ENCODE measurements around the gene PLA2G4D.

Gene PLA2G4D

DNA sequence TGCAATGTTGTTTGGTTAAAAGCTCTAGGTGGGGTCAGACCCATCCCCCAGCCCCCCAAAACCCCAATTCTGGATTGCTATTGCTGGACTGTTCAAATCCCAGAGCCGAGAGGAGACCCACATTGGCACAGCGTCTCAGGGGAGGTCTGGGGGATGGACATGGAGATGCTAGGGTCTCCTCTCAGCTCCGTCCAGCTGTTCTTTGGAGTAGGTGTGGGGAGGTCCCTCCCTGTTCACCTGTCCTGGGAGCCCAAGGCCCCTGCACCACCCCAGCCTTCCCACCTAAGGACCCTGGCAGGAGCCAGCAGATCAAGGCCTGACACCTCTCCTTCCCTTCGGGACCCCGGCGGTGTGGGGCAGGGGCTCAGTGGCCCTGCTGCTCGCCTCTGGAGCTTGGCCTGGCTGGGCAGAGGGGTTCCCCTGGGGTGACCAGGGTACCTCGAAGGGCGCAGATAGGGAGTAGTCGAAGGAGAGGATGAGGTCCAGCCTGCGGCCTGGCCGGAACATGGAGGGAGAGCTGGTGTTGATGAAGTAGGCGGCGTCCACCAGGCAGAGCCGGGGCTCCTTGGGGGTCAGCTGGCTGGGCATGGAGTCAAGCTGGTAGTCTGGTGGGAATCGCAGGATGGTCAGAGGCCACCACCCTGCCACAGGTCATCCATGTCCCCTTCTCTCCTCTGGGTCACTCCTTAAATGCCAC is 23.9 kb downstream of the PLA2G4D start:
- Histone ChIP-seq H3K27ac (ENCODE audit: low read length) (no peak overlapping the region), H3K79me2 (ENCODE audit: low read length) (no peaks in the 10 kb centered on the region), H3K9me3 (replicated peaks; ENCODE audit: insufficient read depth, low read length) (no peaks in the 10 kb centered on the region), H3K9me2 (replicated peaks; ENCODE audit: insufficient read depth, low read length) (no peaks in the 10 kb centered on the region), H3K27me3 (replicated peaks; ENCODE audit: insufficient read depth, low read length) (no peaks in the 10 kb centered on the region), H3K4me1 (ENCODE audit: low read length) (peaks cover 3% of the 10 kb centered on the region; the same call in 1 of the 2 replicates), H3K36me3 (replicated peaks; ENCODE audit: insufficient read depth, low read length) (no peaks in the 10 kb centered on the region), H3K9ac (ENCODE audit: low read length) (no peak overlapping the region), H4K20me1 (ENCODE audit: insufficient read depth, low read length) (no peaks in the 10 kb centered on the region), H3F3A (ENCODE audit: insufficient read depth, low read length) (no peaks in the 10 kb centered on the region), H3K4me2 (ENCODE audit: low read depth, low read length) (no peak overlapping the region), H3K4me3 (ENCODE audit: low read length) (no peak overlapping the region), H2AFZ (ENCODE audit: low read length) (no peak overlapping the region)
- no peak for DNase-seq
- no peak for TF ChIP-seq EZH2 (optimal IDR thresholded peaks at IDR 0.05; ENCODE audit: low read depth, low read length)
- TF ChIP-seq, protein P1, sequence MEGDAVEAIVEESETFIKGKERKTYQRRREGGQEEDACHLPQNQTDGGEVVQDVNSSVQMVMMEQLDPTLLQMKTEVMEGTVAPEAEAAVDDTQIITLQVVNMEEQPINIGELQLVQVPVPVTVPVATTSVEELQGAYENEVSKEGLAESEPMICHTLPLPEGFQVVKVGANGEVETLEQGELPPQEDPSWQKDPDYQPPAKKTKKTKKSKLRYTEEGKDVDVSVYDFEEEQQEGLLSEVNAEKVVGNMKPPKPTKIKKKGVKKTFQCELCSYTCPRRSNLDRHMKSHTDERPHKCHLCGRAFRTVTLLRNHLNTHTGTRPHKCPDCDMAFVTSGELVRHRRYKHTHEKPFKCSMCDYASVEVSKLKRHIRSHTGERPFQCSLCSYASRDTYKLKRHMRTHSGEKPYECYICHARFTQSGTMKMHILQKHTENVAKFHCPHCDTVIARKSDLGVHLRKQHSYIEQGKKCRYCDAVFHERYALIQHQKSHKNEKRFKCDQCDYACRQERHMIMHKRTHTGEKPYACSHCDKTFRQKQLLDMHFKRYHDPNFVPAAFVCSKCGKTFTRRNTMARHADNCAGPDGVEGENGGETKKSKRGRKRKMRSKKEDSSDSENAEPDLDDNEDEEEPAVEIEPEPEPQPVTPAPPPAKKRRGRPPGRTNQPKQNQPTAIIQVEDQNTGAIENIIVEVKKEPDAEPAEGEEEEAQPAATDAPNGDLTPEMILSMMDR (IDR thresholded peaks at IDR 0.05; ENCODE audit: low read length): no peak
- TF ChIP-seq EZH2phosphoT487 (IDR thresholded peaks at IDR 0.05; ENCODE audit: low read length): no peak

DNA sequence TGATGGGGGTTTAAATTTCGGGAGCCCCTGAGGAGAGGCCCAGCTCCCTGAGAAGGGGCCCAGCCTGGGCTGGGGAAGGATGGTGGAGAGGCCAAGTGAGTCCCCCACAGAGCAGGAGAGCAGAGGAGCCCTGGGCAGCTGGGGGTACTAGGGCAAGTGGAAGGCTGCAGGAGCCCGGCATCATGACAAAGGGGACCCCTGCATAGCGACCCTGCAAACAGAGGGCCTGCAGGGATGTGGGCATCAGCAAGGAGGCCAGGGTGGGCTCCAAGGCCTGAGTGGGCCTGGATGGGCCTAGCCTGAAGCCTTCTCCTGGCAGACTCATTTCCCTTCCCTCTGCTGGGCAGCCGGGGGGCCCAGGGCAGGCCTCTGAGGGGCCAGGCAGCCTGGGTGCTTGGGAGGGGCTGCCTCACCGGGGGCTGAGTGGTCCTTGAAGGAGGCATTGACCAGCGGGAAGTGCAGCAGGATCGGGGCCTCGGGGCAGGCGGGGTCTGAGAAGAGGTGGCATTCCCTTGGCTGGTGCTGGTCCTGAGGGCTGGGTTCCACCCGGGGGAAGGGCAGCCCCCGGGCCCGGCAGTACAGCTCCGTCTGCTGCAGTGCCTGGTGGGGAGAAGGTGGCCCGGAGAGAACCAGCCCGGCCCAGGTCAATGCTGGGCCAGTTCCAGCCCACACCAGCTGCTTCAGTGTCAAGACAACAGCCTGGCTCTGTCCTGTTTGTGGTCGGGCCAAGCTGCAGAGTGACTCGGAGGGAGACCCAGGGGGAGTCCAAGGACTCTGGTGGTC is 24.7 kb downstream of the PLA2G4D start:
- Histone ChIP-seq H3K4me2 (ENCODE audit: low read depth, low read length) (no peak overlapping the region), H3K27ac (ENCODE audit: low read length) (no peak overlapping the region), H4K20me1 (ENCODE audit: insufficient read depth, low read length) (no peaks in the 10 kb centered on the region), H3K9me2 (replicated peaks; ENCODE audit: insufficient read depth, low read length) (no peaks in the 10 kb centered on the region), H3F3A (ENCODE audit: insufficient read depth, low read length) (no peaks in the 10 kb centered on the region), H2AFZ (ENCODE audit: low read length) (no peak overlapping the region), H3K4me3 (ENCODE audit: low read length) (no peak overlapping the region), H3K4me1 (ENCODE audit: low read length) (peaks cover 3% of the 10 kb centered on the region; the same call in 1 of the 2 replicates), H3K27me3 (replicated peaks; ENCODE audit: insufficient read depth, low read length) (no peaks in the 10 kb centered on the region), H3K9me3 (replicated peaks; ENCODE audit: insufficient read depth, low read length) (no peaks in the 10 kb centered on the region), H3K36me3 (replicated peaks; ENCODE audit: insufficient read depth, low read length) (no peaks in the 10 kb centered on the region), H3K79me2 (ENCODE audit: low read length) (no peaks in the 10 kb centered on the region), H3K9ac (ENCODE audit: low read length) (no peak overlapping the region)
- DNase-seq: no peak
- TF ChIP-seq EZH2phosphoT487 (IDR thresholded peaks at IDR 0.05; ENCODE audit: low read length) (no peak), EZH2 (optimal IDR thresholded peaks at IDR 0.05; ENCODE audit: low read depth, low read length) (no peak)
- TF ChIP-seq, protein P1 (IDR thresholded peaks at IDR 0.05; ENCODE audit: low read length): no peak

DNA sequence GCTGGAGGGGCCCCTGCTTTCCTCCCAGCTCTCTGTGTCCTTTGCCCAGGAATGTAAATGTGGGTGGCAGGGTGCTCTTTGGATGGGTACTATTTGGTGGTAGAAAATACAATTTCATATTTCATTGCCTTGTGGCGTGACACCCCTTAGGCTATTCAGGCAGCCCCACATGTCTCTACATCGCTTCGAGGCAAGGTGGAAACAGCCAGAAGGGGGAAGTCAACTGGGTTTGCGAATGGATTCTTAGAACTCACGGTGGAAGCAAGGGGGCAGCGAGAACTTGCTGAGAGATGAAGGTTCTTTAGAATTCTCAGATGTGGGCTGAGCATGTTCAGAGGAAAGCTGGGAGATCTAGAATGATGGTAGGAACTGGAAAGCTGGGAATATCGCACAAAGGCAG is 25.3 kb downstream of the PLA2G4D start:
- no peak overlapping the region for H3K27ac ChIP-seq (ENCODE audit: low read length)
- H3K4me3 ChIP-seq (ENCODE audit: low read length): no peak overlapping the region
- no peak overlapping the region for H3K9ac ChIP-seq (ENCODE audit: low read length)
- H2AFZ ChIP-seq (ENCODE audit: low read length): no peak overlapping the region
- no peaks in the 10 kb centered on the region for H3K9me3 ChIP-seq (replicated peaks; ENCODE audit: insufficient read depth, low read length)
- no peaks in the 10 kb centered on the region for H3K79me2 ChIP-seq (ENCODE audit: low read length)
- H4K20me1 ChIP-seq (ENCODE audit: insufficient read depth, low read length): no peaks in the 10 kb centered on the region
- no peak for DNase-seq
- H3K4me2 ChIP-seq (ENCODE audit: low read depth, low read length): no peak overlapping the region
- peaks cover 3% of the 10 kb centered on the region; the same call in 1 of the 2 replicates for H3K4me1 ChIP-seq (ENCODE audit: low read length)
- TF ChIP-seq, protein P1 (IDR thresholded peaks at IDR 0.05; ENCODE audit: low read length): no peak
- no peaks in the 10 kb centered on the region for H3K36me3 ChIP-seq (replicated peaks; ENCODE audit: insufficient read depth, low read length)
- no peaks in the 10 kb centered on the region for H3K9me2 ChIP-seq (replicated peaks; ENCODE audit: insufficient read depth, low read length)
- H3K27me3 ChIP-seq (replicated peaks; ENCODE audit: insufficient read depth, low read length): no peaks in the 10 kb centered on the region
- no peaks in the 10 kb centered on the region for H3F3A ChIP-seq (ENCODE audit: insufficient read depth, low read length)
